SIG-M5 treated with dmso at 0.1 percent for 504 hours (cell line): ENCODE measurements around the gene CKLF.
A peak's percentile ranks its signal among the peaks of the same experiment; 100 is the strongest.
"Not testable (repeated sequence)": the region's sequence is repeated elsewhere in the genome, so short reads cannot be mapped to it uniquely, and the experiment has no call there.

ENCODE experiments used
- DNase-seq: peaks from one replicate; lab custom pipeline; 2025; ENCODE audit not compliant: unreplicated experiment; lab: John Stamatoyannopoulos, UW

CKLF gene

DNA sequence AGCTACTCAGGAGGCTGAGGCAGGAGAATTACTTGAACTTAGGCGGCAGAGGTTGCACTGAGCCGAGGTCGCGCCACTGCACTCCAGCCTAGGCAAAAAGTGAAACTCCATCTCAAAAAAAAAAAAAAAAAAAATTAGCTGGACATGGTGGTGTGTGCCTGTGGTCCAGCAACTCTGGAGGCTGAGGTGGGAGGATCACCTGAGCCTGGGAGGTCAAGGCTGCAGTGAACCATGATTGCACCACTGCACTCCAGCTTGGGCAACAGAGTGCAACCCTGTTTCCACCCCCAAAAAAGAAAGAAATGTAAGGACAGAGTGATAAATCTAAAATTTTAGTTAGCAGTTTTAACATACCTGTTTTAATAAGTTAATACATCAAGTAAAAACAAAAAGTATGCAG, 44.2 kb downstream of the CKLF start:
- not testable (repeated sequence) for DNase-seq

DNA sequence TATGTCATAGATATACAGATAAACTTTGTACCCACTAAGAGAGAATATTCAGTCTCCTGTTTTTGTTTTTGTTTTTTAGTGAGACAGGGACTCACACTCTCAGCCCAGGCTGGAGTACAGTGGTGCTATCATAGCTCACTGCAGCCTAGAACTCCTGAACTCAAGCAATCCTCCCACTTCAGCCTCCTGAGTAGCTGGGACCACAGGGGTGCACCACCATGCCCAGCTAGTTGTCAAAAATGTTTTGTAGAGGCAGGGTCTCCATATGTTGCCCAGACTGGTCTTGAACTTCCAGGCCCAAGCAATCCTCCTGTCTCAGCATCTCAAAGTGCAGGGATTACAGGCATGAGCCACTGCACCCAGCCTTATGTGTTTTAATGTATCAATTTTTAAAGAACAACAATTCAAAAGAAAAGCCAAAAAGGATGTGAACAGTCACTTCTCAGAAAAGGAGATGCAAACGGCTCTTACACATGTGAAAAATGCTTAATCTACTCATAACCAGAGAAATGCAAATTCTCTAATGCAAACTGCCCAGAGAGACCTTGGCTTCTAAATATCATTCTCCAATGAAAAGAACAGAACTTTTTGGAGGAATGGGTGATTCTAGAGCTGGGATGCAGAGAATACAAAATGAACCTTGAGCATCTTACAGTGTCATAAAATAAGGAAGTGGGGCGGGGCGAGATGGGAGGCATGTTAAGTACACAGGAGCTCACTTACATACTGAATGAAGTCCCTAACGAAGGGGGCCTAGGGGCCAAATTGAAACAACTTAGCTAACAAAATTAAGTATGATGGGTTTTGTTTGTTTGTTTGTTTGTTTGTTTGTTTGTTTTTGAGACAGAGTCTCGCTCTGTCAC, 44.8 kb downstream of the CKLF start:
- DNase-seq, result no peak

DNA sequence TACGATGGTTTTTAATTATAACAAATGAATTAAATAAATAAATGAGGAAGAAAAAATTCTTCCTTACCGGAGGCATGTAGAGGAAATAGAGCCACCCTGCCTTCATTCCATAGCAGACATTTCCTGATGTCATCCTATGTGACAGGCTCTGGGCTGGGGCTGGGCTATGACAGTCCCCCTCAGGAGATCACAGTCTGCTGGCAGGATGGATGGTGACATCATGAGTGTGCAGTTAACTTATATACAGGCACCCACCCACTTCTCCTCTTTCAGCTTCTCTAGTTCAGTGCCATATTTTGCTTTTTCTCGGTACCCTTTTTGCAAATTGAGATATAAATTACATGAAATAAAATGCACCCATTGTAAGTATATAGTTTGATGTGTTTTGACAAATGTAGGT, 45.7 kb downstream of the CKLF start:
- no peak for DNase-seq

- DNase-seq, result no peak
Measured at GRCh38 chr16:66599726-66600125, 47.4 kb downstream of the CKLF start.

GRCh38 chr16:66600477-66600876, 48.1 kb downstream of the CKLF start:
- no peak for DNase-seq

DNA sequence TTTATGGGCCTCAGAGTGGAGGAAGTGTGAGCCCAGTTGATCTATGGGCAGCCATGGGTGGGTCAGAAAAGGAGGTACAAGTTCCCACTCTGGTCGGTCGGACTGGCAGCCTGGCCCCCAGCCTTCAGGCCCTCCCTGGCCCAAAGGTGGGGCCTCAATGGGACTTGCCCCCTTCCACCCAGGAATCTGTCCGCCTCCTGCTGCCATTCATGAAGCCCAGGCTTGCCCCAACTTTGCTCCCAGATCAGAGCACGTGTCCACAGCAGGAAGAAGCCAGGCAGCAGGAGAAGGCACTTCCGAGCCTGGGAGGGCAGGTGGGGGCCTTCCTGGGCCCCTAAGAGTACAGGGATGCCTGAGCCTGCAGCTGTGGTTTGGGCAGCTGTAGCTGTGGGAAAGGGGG, 49.1 kb downstream of the CKLF start:
- no peak for DNase-seq

DNA sequence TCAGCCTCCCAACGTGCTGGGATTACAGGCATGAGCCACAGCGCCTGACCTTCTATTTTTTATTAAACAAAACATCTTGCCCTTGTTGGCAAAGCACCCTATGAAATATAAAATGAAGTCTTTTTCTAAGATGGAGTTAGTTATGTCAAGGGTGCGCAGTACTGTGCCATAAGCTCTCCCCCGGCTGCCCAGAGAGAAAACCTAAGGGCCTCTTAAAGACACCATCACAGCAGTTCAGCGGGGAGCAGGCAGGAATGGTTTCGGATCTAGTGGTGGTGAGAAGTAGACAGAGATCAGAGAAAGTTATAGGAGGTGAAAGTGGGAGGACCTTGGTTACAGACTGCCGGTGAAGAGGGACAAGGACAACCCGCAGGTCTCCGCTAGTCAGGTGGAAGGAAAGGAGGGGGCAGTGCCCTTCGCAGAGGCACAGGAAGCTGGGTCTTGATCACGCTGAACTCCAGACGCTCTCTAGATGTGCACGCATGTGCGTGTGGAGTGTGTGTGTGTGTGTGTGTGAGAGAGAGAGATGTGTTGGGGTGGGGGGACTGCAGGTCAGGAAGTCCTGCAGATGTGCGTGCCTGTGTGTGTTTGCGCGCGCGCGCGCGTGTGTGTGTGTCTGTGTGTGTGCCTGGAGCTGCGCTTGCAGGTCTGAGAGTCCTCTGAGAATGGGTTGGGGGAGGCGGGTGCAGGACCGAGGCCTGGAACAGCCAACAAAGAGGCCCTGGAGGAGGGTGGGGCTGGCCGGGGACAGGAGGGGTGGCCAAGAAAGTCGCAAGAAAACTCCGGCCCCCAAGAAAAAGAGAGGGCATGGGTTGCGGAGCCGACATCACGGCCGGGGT, 51.4 kb downstream of the CKLF start:
- peak; percentile 39 for DNase-seq

DNA sequence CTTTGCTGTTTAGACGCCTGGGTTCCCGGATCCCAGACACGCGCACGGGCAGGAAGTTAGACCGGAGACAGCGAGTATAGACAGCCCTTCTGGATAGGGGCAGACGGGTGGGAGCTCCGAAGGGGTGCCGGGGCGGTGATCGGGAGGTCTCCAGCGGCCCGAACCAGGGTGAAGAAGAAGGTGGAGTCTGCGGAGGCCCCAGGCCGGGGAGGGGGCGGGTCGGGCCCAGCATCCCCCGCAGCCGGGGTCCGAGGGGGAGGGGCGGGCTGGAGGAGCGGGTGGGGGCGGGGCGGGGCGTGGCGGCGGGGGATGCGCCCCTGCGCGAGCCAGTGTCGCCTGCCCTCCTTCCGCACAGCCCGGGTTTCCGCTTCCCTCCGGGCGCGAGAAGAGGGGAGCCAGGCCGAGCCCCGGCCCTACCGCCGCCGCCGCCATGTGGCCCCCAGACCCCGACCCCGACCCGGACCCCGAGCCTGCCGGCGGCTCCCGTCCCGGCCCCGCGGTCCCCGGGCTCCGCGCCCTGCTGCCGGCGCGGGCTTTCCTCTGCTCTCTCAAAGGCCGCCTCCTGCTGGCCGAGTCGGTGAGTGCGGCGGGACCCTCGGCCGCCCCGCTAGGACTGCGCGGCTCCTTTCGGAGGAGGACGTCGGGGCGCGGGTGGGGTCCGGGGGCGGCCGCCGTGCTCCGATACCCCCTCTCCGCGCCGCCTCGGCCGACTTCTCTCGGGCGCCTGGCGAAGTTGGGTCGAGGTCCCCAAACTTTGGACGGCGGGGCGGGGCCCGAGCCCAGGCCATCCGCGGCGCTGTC, 52.2 kb downstream of the CKLF start, which contains the start of gene CMTM3:
TSS of gene CMTM3 (plus strand) at position 329 of the 801 bp plus-strand sequence. CDS start at position 431, 102 bp downstream.
- peak; percentile 55 for DNase-seq

GRCh38 chr16:66605177-66605978, 53.0 kb downstream of the CKLF start:
- no peak for DNase-seq

DNA sequence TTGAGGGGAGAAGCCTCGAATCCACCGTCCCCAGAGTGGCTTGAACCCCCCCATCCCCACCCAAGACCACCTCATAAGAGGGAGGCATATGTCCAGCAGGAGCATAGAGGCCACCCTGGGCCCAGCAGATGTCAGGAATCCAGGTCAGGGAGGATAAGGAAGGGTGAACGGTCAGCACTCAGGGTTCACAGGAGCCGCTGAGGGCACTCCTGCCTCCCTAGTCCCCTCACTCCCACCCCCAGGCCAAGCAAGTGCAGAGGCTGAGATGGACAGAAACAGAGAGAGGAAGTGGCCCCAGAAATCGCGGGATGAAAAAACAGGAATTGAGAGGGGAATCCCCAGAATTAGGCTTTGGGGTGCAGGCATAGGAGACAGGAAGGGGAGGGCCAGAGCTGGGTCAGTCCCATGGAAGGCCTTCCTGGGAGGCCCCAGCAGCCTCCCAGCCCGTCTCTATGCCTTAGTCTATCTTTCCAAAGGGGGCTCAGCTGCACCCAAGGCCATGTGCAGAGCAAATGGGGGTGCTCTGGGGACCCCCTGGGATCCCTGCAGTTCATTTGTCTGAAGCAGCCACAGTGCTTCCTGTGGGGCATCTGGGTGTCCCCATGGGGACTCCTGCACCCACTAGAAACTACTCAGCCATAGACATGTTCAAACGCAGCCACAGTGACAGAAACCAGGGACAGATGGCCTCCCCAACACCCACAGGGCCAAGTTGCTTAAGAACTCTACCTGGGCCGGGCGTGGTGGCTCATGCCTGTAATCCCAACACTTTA, 53.8 kb downstream of the CKLF start:
- peak; percentile 23 for DNase-seq

DNA sequence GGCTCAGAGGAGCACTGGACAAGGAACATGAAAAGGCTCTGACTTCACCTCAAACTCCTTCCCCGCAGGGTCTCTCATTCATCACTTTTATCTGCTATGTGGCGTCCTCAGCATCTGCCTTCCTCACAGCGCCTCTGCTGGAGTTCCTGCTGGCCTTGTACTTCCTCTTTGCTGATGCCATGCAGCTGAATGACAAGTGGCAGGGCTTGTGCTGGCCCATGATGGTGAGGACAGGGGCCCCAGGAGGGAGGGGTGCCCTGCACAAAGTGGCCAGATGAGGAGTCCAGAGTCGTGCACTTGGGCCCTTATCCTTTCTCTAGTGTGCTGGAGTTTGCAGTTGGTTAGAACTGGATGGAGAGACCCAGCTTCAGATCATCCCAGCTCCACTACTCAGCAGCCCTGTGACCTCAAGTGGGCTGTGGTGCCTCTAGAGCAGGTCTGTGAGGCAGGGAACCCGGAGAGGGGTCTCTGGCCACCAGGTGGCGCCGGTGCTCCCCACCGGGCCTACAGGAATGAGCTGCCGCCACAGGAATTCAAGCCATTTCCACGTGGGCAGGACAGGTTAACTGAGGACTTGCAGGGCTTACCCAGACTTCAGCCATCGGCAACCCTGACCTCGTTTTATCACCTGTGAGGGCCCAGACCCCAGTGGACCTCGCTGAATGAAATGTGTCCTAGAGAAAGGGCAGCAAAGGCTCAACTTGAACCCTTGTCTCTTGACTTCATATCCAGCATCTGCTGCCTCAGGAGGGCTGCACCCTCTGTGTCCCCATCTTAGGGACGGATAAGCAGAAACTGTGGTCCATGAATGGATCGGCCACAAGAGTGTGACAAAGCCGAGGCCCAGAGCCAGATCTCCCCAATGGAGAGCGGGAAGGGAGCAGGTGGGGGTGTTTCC, 56.1 kb downstream of the CKLF start:
- peak; percentile 77 for DNase-seq

- no peak for DNase-seq
Measured at GRCh38 chr16:66609139-66609510, 56.7 kb downstream of the CKLF start.

GRCh38 chr16:66610111-66610820, 57.9 kb downstream of the CKLF start:
- no peak for DNase-seq

GRCh38 chr16:66611911-66612310, 59.5 kb downstream of the CKLF start:
- DNase-seq, result not testable (repeated sequence)

DNA sequence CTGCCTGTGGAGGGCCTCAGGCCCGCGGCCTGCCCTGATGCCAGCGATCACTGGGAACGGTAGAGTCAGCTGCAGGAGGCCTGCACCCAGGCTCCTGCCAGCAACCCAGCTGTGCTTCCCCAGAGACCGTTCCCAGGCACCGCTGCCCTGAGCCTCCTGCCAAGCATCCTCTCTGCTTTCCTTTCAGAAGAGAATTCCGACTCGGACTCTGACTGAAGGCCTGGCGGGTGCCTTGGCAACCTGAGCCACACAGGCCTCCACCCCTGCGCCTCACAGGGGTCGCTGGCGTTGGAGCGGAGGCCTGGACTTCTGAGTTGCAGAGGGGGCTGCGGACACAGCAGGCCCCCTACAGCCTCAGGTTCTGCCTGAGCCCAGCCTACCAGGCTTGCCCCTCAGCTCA, 60.0 kb downstream of the CKLF start:
- no peak for DNase-seq

- DNase-seq, result no peak
Measured at GRCh38 chr16:66614161-66614802, 61.9 kb downstream of the CKLF start.
